ENCODE results near the gene ARNT2.

DNA sequence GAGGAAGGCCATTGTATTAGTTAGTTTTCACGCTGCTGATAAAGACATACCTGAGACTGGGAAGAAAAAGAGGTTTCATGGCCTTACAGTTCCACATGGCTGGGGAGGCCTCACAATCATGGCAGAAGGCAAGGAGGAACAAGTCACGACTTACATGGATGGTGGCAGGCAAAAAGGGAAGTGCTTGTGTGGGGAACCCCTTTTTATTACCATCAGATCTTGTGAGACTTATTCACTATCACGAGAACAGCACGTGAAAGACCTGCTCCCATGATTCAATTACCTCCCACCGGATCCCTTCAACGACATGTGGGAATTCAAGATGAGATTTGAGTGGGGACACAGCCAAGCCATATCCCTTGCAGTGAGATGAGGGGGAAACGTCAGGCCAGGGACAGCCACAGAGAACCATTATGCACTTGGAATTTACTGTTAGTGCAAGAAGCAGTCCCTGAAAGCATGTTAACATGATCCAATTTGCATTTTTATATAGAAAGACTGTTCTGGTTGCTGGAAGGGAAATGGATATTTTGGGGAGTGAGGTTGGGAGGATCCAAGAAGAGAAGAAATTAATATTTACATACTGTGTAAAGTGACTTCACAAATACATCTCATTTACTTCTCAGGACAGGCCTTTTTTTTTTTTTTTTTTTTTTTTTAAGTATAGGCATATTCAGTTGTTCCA is 87.1 kb downstream of the ARNT2 start:
- TF ChIP-seq ZNF274 (IDR thresholded peaks at IDR 0.05; ENCODE audit: low read depth, low read length) (no peak), YY1 (IDR thresholded peaks at IDR 0.05; ENCODE audit: insufficient read depth, insufficient read length) (no peak), SUZ12 (IDR thresholded peaks at IDR 0.05; ENCODE audit: extremely low read depth, insufficient read depth, insufficient read length) (no peak)

Data from NT2/D1 (cell line).